Hepatocyte (in vitro differentiated cells): ENCODE measurements around the gene DPPA5.

Experiments
- EZH2phosphoT487 ChIP-seq: fragments of 200-600 bp; sonication (generic); IDR thresholded peaks from one replicate; pipeline ENCODE4 v1.6.1; 2018; ENCODE audit warnings: antibody characterized with exemption, mild to moderate bottlenecking, low read depth, moderate library complexity; ENCODE audit not compliant: unreplicated experiment, severe bottlenecking
- TF ChIP-seq, protein P1 (sequence below): fragments of 200-600 bp; sonication (generic); IDR thresholded peaks from 2 replicates; pipeline ENCODE4 v1.5.1; 2016; ENCODE audit warnings: antibody characterized with exemption, mild to moderate bottlenecking; ENCODE audit not compliant: poor library complexity

DNA sequence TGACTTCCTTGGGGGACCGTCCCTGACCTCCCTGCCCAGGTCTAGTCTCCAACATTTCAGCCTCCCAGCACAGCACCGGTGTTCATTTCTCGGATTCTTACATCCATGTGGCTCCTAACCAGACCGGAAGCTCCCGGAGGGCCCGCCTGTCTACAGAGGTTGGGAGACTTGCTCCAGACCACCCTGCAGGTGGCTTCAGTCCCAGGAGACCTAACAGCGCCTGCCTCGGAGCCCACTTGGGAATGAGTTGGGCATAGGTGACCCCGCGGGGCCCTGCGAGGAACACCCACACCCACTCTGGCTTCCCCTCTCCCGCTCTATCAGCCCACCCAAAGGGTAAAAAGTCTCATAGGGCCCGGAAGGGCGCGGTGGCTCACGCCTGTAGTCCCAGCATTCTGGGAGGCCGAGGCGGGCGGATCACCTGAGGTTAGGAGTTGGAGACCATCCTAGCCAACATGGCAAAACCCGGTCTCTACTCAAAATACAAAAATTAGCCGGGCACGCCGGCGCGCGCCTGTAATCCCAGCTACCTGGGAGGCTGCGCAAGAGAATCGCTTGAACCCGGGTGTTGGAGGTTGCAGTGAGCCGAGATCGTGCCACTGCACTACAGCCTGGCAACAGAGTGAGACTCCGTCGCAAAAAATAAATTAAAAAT is 5.4 kb downstream of the DPPA5 start:
- no peak for TF ChIP-seq EZH2phosphoT487
- TF ChIP-seq, protein P1, sequence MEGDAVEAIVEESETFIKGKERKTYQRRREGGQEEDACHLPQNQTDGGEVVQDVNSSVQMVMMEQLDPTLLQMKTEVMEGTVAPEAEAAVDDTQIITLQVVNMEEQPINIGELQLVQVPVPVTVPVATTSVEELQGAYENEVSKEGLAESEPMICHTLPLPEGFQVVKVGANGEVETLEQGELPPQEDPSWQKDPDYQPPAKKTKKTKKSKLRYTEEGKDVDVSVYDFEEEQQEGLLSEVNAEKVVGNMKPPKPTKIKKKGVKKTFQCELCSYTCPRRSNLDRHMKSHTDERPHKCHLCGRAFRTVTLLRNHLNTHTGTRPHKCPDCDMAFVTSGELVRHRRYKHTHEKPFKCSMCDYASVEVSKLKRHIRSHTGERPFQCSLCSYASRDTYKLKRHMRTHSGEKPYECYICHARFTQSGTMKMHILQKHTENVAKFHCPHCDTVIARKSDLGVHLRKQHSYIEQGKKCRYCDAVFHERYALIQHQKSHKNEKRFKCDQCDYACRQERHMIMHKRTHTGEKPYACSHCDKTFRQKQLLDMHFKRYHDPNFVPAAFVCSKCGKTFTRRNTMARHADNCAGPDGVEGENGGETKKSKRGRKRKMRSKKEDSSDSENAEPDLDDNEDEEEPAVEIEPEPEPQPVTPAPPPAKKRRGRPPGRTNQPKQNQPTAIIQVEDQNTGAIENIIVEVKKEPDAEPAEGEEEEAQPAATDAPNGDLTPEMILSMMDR: no peak
